ENCODE data around the gene RASAL3. TPM values are rescaled to one million over a fixed set of nuclear protein-coding genes. Genes with fewer than 3 reads are reported as not detected.

RASAL3 gene
- total RNA-seq, 1 experiment from 2014 or later, result 1.9 TPM

DNA sequence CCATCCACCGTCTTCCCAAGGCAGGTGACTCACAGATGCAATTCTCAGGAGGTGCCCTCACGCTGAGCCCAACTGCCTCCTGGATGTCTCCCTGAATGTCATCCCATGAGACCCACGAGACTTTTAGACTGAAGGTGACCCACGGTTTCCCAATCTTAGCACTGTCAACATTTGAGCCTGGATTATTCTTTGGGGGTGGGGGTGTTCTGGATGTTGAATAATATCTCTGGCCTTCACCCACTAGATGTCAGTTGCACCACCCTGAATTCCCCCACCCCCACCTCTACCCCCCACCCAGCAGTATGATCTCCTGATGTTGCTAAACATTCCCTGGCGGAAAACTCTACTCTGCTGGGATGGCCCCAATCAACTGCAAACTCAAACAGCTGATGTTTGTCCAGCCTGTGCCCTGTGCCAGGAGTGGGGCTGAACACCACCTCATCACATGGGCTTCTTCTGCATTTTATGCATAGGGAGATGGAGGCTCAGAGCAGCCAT is 41.8 kb upstream of the RASAL3 start:
- H3T11ph ChIP-seq (ENCODE audit: low read length), result no peak overlapping the region
- H3K4me1 ChIP-seq (ENCODE audit: insufficient read depth, low read length), result no peaks in the 10 kb centered on the region
- H4K91ac ChIP-seq (ENCODE audit: insufficient read length, low read depth, low read length), result no peak overlapping the region
- H3K4me1 Mint-ChIP-seq, result no peaks in the 10 kb centered on the region
- no peaks in the 10 kb centered on the region for H3K23me2 ChIP-seq (ENCODE audit: insufficient read length, low read depth, low read length, poor library complexity, severe bottlenecking)
- no peak overlapping the region for H2BK20ac ChIP-seq (ENCODE audit: low read depth, low read length, poor library complexity, severe bottlenecking)
- no peak overlapping the region for H2BK15ac ChIP-seq (ENCODE audit: low read depth, low read length)
- no peak overlapping the region for H3K4ac ChIP-seq (ENCODE audit: low read depth, low read length)
- H2BK120ac ChIP-seq (ENCODE audit: low read depth, low read length, poor library complexity, severe bottlenecking), result no peak overlapping the region
- H3K9ac ChIP-seq (ENCODE audit: extremely low read depth, insufficient read length, low read length), result no peak overlapping the region
- no peaks in the 10 kb centered on the region for H4K20me1 ChIP-seq (ENCODE audit: control insufficient read depth, insufficient read depth, insufficient read length)
- no peak overlapping the region for H2BK5ac ChIP-seq (ENCODE audit: insufficient read length, low read length)
- H3K79me1 ChIP-seq (ENCODE audit: insufficient read depth, low read depth, low read length, poor library complexity, severe bottlenecking), result no peaks in the 10 kb centered on the region
- TF ChIP-seq, protein P1, sequence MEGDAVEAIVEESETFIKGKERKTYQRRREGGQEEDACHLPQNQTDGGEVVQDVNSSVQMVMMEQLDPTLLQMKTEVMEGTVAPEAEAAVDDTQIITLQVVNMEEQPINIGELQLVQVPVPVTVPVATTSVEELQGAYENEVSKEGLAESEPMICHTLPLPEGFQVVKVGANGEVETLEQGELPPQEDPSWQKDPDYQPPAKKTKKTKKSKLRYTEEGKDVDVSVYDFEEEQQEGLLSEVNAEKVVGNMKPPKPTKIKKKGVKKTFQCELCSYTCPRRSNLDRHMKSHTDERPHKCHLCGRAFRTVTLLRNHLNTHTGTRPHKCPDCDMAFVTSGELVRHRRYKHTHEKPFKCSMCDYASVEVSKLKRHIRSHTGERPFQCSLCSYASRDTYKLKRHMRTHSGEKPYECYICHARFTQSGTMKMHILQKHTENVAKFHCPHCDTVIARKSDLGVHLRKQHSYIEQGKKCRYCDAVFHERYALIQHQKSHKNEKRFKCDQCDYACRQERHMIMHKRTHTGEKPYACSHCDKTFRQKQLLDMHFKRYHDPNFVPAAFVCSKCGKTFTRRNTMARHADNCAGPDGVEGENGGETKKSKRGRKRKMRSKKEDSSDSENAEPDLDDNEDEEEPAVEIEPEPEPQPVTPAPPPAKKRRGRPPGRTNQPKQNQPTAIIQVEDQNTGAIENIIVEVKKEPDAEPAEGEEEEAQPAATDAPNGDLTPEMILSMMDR (conservative IDR thresholded peaks at IDR 0.05), result no peak
- no peak overlapping the region for H2AFZ ChIP-seq (ENCODE audit: low read length)
- no peak overlapping the region for H4K5ac ChIP-seq (ENCODE audit: insufficient read length, low read depth, low read length)
- H3K18ac ChIP-seq (ENCODE audit: insufficient read length, low read depth, low read length), result no peak overlapping the region
- no peaks in the 10 kb centered on the region for H3K79me2 ChIP-seq (ENCODE audit: insufficient read depth, low read length)
- H2AK5ac ChIP-seq (ENCODE audit: insufficient read length, low read length), result no peak overlapping the region
- no peak for DNase-seq
- no peak overlapping the region for H3K4me2 ChIP-seq (ENCODE audit: insufficient read depth, insufficient read length, low read length)
- H2BK12ac ChIP-seq (ENCODE audit: insufficient read length, low read depth, low read length), result no peak overlapping the region
- H3K23ac ChIP-seq (ENCODE audit: insufficient read length, low read depth, low read length), result no peak overlapping the region
- H3K27ac Mint-ChIP-seq, result peak overlapping the region in 1 of 3 experiments; percentile 93; a peak in 1 of 7 replicates
- H3K27me3 ChIP-seq (ENCODE audit: insufficient read depth, low read length), result no peaks in the 10 kb centered on the region
- H3K27me3 Mint-ChIP-seq (ENCODE audit: low read depth), result peaks cover 4% of the 10 kb centered on the region; the same call in 1 of the 2 replicates
- H3K14ac ChIP-seq (ENCODE audit: insufficient read depth, low read length), result no peak overlapping the region
- no peak overlapping the region for H3K27ac ChIP-seq (ENCODE audit: insufficient read length, low read depth, low read length)
- H3K36me3 Mint-ChIP-seq (ENCODE audit: insufficient read depth in 1 of 3, low read depth in 3 of 3), result peaks cover 2 to 24% (median 19%) of the 10 kb centered on the region in 3 experiments; a peak in 6 of 7 replicates
- H4K8ac ChIP-seq (replicated peaks; ENCODE audit: insufficient read length, low read depth, low read length), result no peak overlapping the region
- peaks cover 72% of the 10 kb centered on the region for H3K9me3 ChIP-seq (ENCODE audit: control insufficient read depth, low read depth, low read length)
- H3K56ac ChIP-seq (ENCODE audit: insufficient read length, low read depth, low read length), result no peak overlapping the region
- no peak overlapping the region for H3K4me3 Mint-ChIP-seq
- WGBS (ENCODE audit: extremely low coverage, insufficient read length, low lambda C conversion rate), result no CpG with 5 or more reads among the region's 5 CpGs
- H3K9me3 Mint-ChIP-seq, result peaks cover 49 to 84% of the 10 kb centered on the region in 2 experiments
